HEK293 (cell line): ENCODE measurements around the gene ELL2.
A peak's percentile ranks its signal among the peaks of the same experiment; 100 is the strongest.

Experiments used
- CTCF ChIA-PET: fragments of 350-600 bp; formaldehyde crosslinking; extraction: SDS; loops from one replicate; lab custom pipeline; 2021; ENCODE audit warnings: antibody characterized with exemption; lab: Yijun Ruan, JAX
- POLR2A ChIA-PET: fragments of 300-600 bp; formaldehyde crosslinking; extraction: SDS; loops from one replicate; lab custom pipeline; 2020; ENCODE audit warnings: antibody characterized with exemption, inconsistent platforms; lab: Yijun Ruan, JAX
- H3K27ac ChIP-seq: fragments of 200-500 bp; sonication (Bioruptor generic); 2 replicates; pipeline ENCODE4 v1.5.1; 2014; ENCODE audit warnings: low read depth, low read length, control low read depth, inconsistent platforms; ENCODE audit errors: extremely low read depth
- H3K36me3 ChIP-seq, 2 experiments: fragments of 200-500 bp in 1 of 2; sonication (Bioruptor generic) in 1 of 2; 1 replicate in 1 of 2; 2 replicates in 1 of 2; pipeline ENCODE4 v1.5.1; 2014 to 2017; ENCODE audit warnings: inconsistent platforms in 2 of 2, low read length in 2 of 2; ENCODE audit not compliant: control insufficient read depth in 2 of 2, insufficient read depth in 1 of 2
- H3K4me1 ChIP-seq: fragments of 200-500 bp; sonication (Bioruptor generic); 2 replicates; pipeline ENCODE4 v1.5.1; 2014; ENCODE audit warnings: mild to moderate bottlenecking, low read length, inconsistent platforms; ENCODE audit not compliant: control insufficient read depth, insufficient read depth
- H3K4me3 ChIP-seq: 2 replicates; pipeline ENCODE4 v1.5.1; 2011; ENCODE audit warnings: low read depth, mild to moderate bottlenecking, control low read depth, low read length, moderate library complexity
- H3K9me3 ChIP-seq: fragments of 200-500 bp; sonication (Bioruptor generic); 2 replicates; pipeline ENCODE4 v1.5.1; 2014; ENCODE audit warnings: low read depth, low read length, inconsistent platforms; ENCODE audit not compliant: control insufficient read depth, insufficient read depth
- CTCF ChIP-seq: fragments of 450-650 bp; formaldehyde crosslinking; IDR thresholded peaks from 2 replicates; pipeline ENCODE4 v1.5.1; 2016; ENCODE audit warnings: missing biosample characterization, missing genetic modification characterization
- GLI4 ChIP-seq: fragments of 450-650 bp; formaldehyde crosslinking; IDR thresholded peaks from 2 replicates; pipeline ENCODE4 v1.5.1; 2016; ENCODE audit warnings: missing biosample characterization, missing genetic modification characterization
- ZBTB44 ChIP-seq: fragments of 450-650 bp; IDR thresholded peaks from 2 replicates; pipeline ENCODE4 v1.5.1; 2018; ENCODE audit warnings: missing biosample characterization, mild to moderate bottlenecking, missing genetic modification characterization
- ZNF157 ChIP-seq: fragments of 450-650 bp; formaldehyde crosslinking; IDR thresholded peaks from 2 replicates; pipeline ENCODE4 v1.5.1; 2016; ENCODE audit warnings: missing biosample characterization, missing genetic modification characterization
- ZNF248 ChIP-seq: fragments of 450-650 bp; formaldehyde crosslinking; IDR thresholded peaks from 2 replicates; pipeline ENCODE4 v1.5.1; 2017; ENCODE audit warnings: missing biosample characterization, missing genetic modification characterization
- ZNF311 ChIP-seq: fragments of 450-650 bp; formaldehyde crosslinking; IDR thresholded peaks from 2 replicates; pipeline ENCODE4 v1.5.1; 2017; ENCODE audit warnings: missing biosample characterization, missing genetic modification characterization, borderline replicate concordance
- ZNF423 ChIP-seq: fragments of 450-650 bp; formaldehyde crosslinking; IDR thresholded peaks from 2 replicates; pipeline ENCODE4 v1.5.1; 2016; ENCODE audit warnings: missing biosample characterization, missing genetic modification characterization
- ZNF555 ChIP-seq: fragments of 450-650 bp; formaldehyde crosslinking; conservative IDR thresholded peaks from 2 replicates; pipeline ENCODE4 v1.5.1; 2017; ENCODE audit warnings: missing biosample characterization, mild to moderate bottlenecking, missing genetic modification characterization, inconsistent platforms
- ZNF571 ChIP-seq: fragments of 450-650 bp; formaldehyde crosslinking; IDR thresholded peaks from 2 replicates; pipeline ENCODE4 v1.5.0; 2017; ENCODE audit warnings: missing biosample characterization, missing genetic modification characterization
- ZNF645 ChIP-seq: fragments of 450-650 bp; formaldehyde crosslinking; IDR thresholded peaks from 2 replicates; pipeline ENCODE4; 2016; ENCODE audit warnings: missing biosample characterization, missing genetic modification characterization
- ZNF654 ChIP-seq: fragments of 450-650 bp; formaldehyde crosslinking; IDR thresholded peaks from 2 replicates; pipeline ENCODE4 v1.5.1; 2016; ENCODE audit warnings: low read depth, missing biosample characterization, missing genetic modification characterization
- ZNF664 ChIP-seq: fragments of 450-650 bp; formaldehyde crosslinking; IDR thresholded peaks from 2 replicates; pipeline ENCODE4 v1.5.1; 2016; ENCODE audit warnings: missing biosample characterization, missing genetic modification characterization
- ZNF701 ChIP-seq: fragments of 450-650 bp; formaldehyde crosslinking; IDR thresholded peaks from 2 replicates; pipeline ENCODE4 v1.5.1; 2016; ENCODE audit warnings: missing biosample characterization, missing genetic modification characterization
- TF ChIP-seq, protein P1 (sequence below): fragments of 450-650 bp; formaldehyde crosslinking; IDR thresholded peaks from 2 replicates; pipeline ENCODE4 v1.5.1; 2016; ENCODE audit warnings: missing biosample characterization, missing genetic modification characterization, borderline replicate concordance
- TF ChIP-seq, protein P2 (sequence below): fragments of 450-650 bp; formaldehyde crosslinking; IDR thresholded peaks from 2 replicates; pipeline ENCODE4 v1.5.1; 2016; ENCODE audit warnings: missing biosample characterization, missing genetic modification characterization
- TF ChIP-seq, protein P3 (sequence below): fragments of 450-650 bp; formaldehyde crosslinking; IDR thresholded peaks from 2 replicates; pipeline ENCODE4 v1.5.1; 2016; ENCODE audit warnings: missing biosample characterization, missing genetic modification characterization

Gene ELL2

DNA sequence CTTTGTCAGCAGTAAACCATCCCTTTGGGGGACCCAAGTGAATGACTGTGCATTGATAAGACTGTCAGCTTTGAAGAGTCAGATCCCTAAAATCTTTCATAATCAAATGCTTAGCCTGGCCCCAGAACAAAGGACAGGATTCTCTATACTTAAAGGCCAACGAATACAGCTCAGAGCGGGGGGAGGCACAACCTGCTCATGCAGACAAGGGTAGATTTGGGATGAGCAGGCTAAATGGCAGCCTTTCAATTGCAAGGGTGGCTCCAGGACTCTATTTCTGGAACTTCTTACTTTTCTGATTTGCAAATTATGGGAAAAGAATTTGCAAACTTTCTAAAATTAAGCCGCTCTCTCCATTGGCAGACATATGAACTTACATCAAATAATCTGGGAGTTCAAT, 66.4 kb downstream of the ELL2 start:
- TF ChIP-seq ZNF311 = no peak
- TF ChIP-seq GLI4 = no peak
- POLR2A ChIA-PET = no interaction called here
- Histone ChIP-seq H3K9me3 (no peaks in the 10 kb centered on the region), H3K36me3 (peaks cover 22 to 74% of the 10 kb centered on the region in 2 experiments), H3K4me1 (peaks cover 6% of the 10 kb centered on the region; the same call in 1 of the 2 replicates), H3K27ac (no peak overlapping the region), H3K4me3 (no peak overlapping the region)
- CTCF ChIA-PET = interaction anchor here (0.7 to 1.2 kb wide), 2 partner anchors 441 to 706 kb away, joined by 3 to 6 read pairs; no protein-coding TSS in a partner anchor

DNA sequence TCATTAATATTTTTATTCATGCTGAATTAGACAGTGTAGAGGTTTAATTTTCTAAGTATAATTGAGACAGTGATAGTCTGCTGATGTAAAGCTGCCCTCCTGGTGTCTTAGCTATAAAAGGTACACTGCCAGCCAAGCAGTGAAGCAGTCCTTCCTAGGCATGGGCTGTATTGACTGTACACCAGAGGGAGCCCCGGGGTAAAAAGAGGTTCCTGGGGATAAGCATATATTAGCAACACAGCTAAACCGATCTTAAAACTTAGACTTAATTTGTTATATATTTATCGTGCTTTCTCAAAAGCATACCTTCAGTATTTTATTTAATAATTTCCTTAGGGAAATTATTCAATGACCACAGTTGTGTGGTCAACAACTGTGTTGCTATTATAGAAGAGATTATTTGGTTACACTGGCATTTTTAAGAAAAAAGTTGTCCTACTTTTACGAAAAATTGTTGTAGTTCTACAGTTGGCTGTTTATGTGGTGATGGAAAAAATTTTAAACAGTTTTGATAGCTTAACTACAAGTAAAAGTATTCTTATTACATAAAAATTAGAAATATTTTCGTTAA, 68.8 kb downstream of the ELL2 start:
- no peaks in the 10 kb centered on the region for H3K4me1 ChIP-seq
- POLR2A ChIA-PET = no interaction called here
- TF ChIP-seq, protein P1, sequence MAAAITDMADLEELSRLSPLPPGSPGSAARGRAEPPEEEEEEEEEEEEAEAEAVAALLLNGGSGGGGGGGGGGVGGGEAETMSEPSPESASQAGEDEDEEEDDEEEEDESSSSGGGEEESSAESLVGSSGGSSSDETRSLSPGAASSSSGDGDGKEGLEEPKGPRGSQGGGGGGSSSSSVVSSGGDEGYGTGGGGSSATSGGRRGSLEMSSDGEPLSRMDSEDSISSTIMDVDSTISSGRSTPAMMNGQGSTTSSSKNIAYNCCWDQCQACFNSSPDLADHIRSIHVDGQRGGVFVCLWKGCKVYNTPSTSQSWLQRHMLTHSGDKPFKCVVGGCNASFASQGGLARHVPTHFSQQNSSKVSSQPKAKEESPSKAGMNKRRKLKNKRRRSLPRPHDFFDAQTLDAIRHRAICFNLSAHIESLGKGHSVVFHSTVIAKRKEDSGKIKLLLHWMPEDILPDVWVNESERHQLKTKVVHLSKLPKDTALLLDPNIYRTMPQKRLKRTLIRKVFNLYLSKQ = no peak
- peak; percentile 85 for TF ChIP-seq ZNF664 (tag by site-specific recombination)
- no peak for TF ChIP-seq ZNF645
- no peak for TF ChIP-seq ZNF701 (tag by site-specific recombination)
- TF ChIP-seq CTCF (tag by site-specific recombination) = peak; percentile 31; the same call in 1 of the 2 replicates
- TF ChIP-seq, protein P2, sequence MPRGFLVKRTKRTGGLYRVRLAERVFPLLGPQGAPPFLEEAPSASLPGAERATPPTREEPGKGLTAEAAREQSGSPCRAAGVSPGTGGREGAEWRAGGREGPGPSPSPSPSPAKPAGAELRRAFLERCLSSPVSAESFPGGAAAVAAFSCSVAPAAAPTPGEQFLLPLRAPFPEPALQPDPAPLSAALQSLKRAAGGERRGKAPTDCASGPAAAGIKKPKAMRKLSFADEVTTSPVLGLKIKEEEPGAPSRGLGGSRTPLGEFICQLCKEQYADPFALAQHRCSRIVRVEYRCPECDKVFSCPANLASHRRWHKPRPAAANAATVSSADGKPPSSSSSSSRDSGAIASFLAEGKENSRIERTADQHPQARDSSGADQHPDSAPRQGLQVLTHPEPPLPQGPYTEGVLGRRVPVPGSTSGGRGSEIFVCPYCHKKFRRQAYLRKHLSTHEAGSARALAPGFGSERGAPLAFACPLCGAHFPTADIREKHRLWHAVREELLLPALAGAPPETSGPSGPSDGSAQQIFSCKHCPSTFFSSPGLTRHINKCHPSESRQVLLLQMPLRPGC (tag by site-specific recombination) = no peak
- TF ChIP-seq, protein P3, sequence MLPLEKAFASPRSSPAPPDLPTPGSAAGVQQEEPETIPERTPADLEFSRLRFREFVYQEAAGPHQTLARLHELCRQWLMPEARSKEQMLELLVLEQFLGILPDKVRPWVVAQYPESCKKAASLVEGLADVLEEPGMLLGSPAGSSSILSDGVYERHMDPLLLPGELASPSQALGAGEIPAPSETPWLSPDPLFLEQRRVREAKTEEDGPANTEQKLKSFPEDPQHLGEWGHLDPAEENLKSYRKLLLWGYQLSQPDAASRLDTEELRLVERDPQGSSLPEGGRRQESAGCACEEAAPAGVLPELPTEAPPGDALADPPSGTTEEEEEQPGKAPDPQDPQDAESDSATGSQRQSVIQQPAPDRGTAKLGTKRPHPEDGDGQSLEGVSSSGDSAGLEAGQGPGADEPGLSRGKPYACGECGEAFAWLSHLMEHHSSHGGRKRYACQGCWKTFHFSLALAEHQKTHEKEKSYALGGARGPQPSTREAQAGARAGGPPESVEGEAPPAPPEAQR = no peak
- no peak for TF ChIP-seq ZBTB44 (tag by site-specific recombination)
- TF ChIP-seq ZNF654 (tag by site-specific recombination) = peak; percentile 27
- no peak for TF ChIP-seq ZNF571 (tag by site-specific recombination)
- TF ChIP-seq ZNF423 (tag by site-specific recombination) = no peak
- TF ChIP-seq ZNF555 = no peak
- no peak for TF ChIP-seq ZNF157 (tag by site-specific recombination)
- no peak for TF ChIP-seq ZNF248 (tag by site-specific recombination)
- no peaks in the 10 kb centered on the region for H3K9me3 ChIP-seq
- H3K27ac ChIP-seq = no peak overlapping the region
- CTCF ChIA-PET = interaction anchor here (0.6 to 1.8 kb wide), 9 partner anchors 8 to 443 kb away, joined by 3 to 22 read pairs (median 3); no protein-coding TSS in a partner anchor
- H3K36me3 ChIP-seq = peaks cover 12 to 78% of the 10 kb centered on the region in 2 experiments
- H3K4me3 ChIP-seq = no peak overlapping the region
